GM19351 (cell line): Measurements from ENCODE around the gene PARD3.

Source experiments
- ATAC-seq: cut with Tn5 transposase; IDR thresholded peaks from one replicate; pipeline ENCODE4 v1.9.1; 2021; ENCODE audit warnings: mild to moderate bottlenecking, moderate library complexity; ENCODE audit not compliant: unreplicated experiment

The PARD3 gene

GRCh38 chr10:34825414-34825813, 10.3 kb upstream of the PARD3 start:
- ATAC-seq: no peak

GRCh38 chr10:34824870-34825269, 9.8 kb upstream of the PARD3 start:
- no peak for ATAC-seq

GRCh38 chr10:34821587-34822585, 6.8 kb upstream of the PARD3 start:
- ATAC-seq: no peak

- ATAC-seq: no peak
These were observed 2.5 kb upstream of the PARD3 start for GRCh38 chr10:34817586-34817985.

GRCh38 chr10:34817054-34817453, 2.0 kb upstream of the PARD3 start:
- ATAC-seq: no peak

GRCh38 chr10:34816501-34817002, 1.5 kb upstream of the PARD3 start:
- ATAC-seq: no peak

- ATAC-seq: no peak
These were observed 995 bp upstream of the PARD3 start for GRCh38 chr10:34816085-34816496.

- ATAC-seq: no peak
These were observed 247 bp downstream of the PARD3 start for GRCh38 chr10:34814913-34815184.

GRCh38 chr10:34814223-34814912, 728 bp downstream of the PARD3 start:
- ATAC-seq: no peak

- no peak for ATAC-seq
These were observed 1.4 kb downstream of the PARD3 start for GRCh38 chr10:34813626-34814222.

- ATAC-seq: no peak
These were observed 2.3 kb downstream of the PARD3 start for GRCh38 chr10:34812771-34813170.

- no peak for ATAC-seq
These were observed 3.1 kb downstream of the PARD3 start for GRCh38 chr10:34811968-34812514.

- ATAC-seq: no peak
These were observed 3.7 kb downstream of the PARD3 start for GRCh38 chr10:34811126-34811967.

- ATAC-seq: no peak
These were observed 5.3 kb downstream of the PARD3 start for GRCh38 chr10:34809796-34810195.

GRCh38 chr10:34808801-34809745, 6.0 kb downstream of the PARD3 start:
- no peak for ATAC-seq

GRCh38 chr10:34808336-34808735, 6.8 kb downstream of the PARD3 start:
- no peak for ATAC-seq

GRCh38 chr10:34804306-34804705, 10.8 kb downstream of the PARD3 start:
- no peak for ATAC-seq

- ATAC-seq: no peak
These were observed 12.4 kb downstream of the PARD3 start for GRCh38 chr10:34802692-34803091.

- no peak for ATAC-seq
These were observed 13.9 kb downstream of the PARD3 start for GRCh38 chr10:34801097-34801733.
